Motor neuron (in vitro differentiated cells): Measurements from ENCODE around the gene B4GALT6. TPM values are rescaled to one million over a fixed set of nuclear protein-coding genes. Genes with fewer than 3 reads are reported as not detected.
"Not testable (repeated sequence)": the region's sequence is repeated elsewhere in the genome, so short reads cannot be mapped to it uniquely, and the experiment has no call there.

ENCODE experiments used
- ATAC-seq, 8 experiments: fragments of 200-7000 bp; cut with Tn5 transposase; replicated peaks in 6 of 8; 2 replicates each; pipeline ENCODE4 v1.8.0; 2021; ENCODE audit warnings: mild to moderate bottlenecking in 8 of 8, moderate library complexity in 8 of 8
- H3K27ac ChIP-seq, 2 donors: fragments of 250-450 bp; sonication (Bioruptor Pico); 2 replicates each; pipeline ENCODE4 v1.9.0; 2021; ENCODE audit warnings: antibody characterized with exemption in 2 of 2, mild to moderate bottlenecking in 2 of 2, moderate library complexity in 1 of 2
- H3K4me1 ChIP-seq, 2 donors: fragments of 250-450 bp; sonication (Bioruptor Pico); replicated peaks in 1 of 2; 2 replicates each; pipeline ENCODE4 v1.6.1; 2021; ENCODE audit warnings: antibody characterized with exemption in 2 of 2, mild to moderate bottlenecking in 2 of 2, moderate library complexity in 1 of 2
- H3K4me3 ChIP-seq, 5 donors: fragments of 250-450 bp; sonication (Bioruptor Pico); 2 replicates each; pipeline ENCODE4 v1.9.0; 2021; ENCODE audit warnings: antibody characterized with exemption in 5 of 5, mild to moderate bottlenecking in 5 of 5, moderate library complexity in 4 of 5
- WGBS, 10 experiments: fragments of 450-650 bp; shearing (Covaris generic); methylation state at CpG; one replicate each; pipeline ENCODE4 v1.0.0; 2022; 5-methylcytosine and 5-hydroxymethylcytosine counted together
- in situ Hi-C, 9 experiments: fragments of 400-800 bp; cut with MboI; loops; one replicate each; pipeline ENCODE4 v1.15.0; 2021; ENCODE audit warnings: low sequenced_read_pairs in 9 of 9, low pct_unique_long_range_greater_than_20kb in 2 of 9; ENCODE audit not compliant: unreplicated experiment in 9 of 9
- total RNA-seq, 8 experiments: library from RNA; unstranded; fragments of 300-600 nt; gene quantifications; 2 replicates each; pipeline versions ENCODE4 v1.2.3 to v1.2.4, GENCODE V29; 2022

Gene B4GALT6
- 10 to 100 TPM in 4 of 8 experiments, 1 to 10 TPM in 4; 1.9 to 23.4 (median 10.6) TPM for total RNA-seq

- peak in 7 of 8 experiments; percentile 0 to 57 (median 50) for ATAC-seq
- in situ Hi-C loops = no loop called here
- 0 to 4% (median 1%) methylated on average over 1 to 12 of the region's 86 CpGs; no CpG with 5 or more reads in 4 of the 10 experiments for WGBS, 10 experiments
- peak within 1 kb of the TSS; percentile 60 to 89 (median 74) for H3K4me3 ChIP-seq
- H3K4me1 ChIP-seq = peaks cover 23 to 50% of the 10 kb centered on the region in 2 donors
- peak within 1 kb of the TSS; percentile 87 to 92 for H3K27ac ChIP-seq
Measured at GRCh38 chr18:31684279-31685096, at the start of gene B4GALT6. TSS of gene B4GALT6 (minus strand) at chr18:31684581. CDS start at chr18:31684426, 155 bp downstream.

GRCh38 chr18:31731628-31732027 lies 47.2 kb upstream of the B4GALT6 start:
- H3K4me3 ChIP-seq = no peak overlapping the region
- in situ Hi-C loops = loop anchor here in 1 of 9 experiments (25.0 kb wide), 1 partner anchor 231 kb away; no protein-coding TSS in a partner anchor
- H3K27ac ChIP-seq = no peak overlapping the region
- no peaks in the 10 kb centered on the region for H3K4me1 ChIP-seq
- no peak for ATAC-seq
- WGBS, 10 experiments = 8 to 100% (median 59%) methylated on average over 1 to 3 of the region's 3 CpGs

GRCh38 chr18:31729196-31729595 lies 44.8 kb upstream of the B4GALT6 start:
- H3K27ac ChIP-seq, H3K4me1 ChIP-seq, H3K4me3 ChIP-seq, ATAC-seq: not testable (repeated sequence)
- in situ Hi-C loops = loop anchor here in 1 of 9 experiments (10.0 to 25.0 kb wide), 2 partner anchors 174 to 233 kb away; no protein-coding TSS in a partner anchor
- WGBS, 10 experiments = 0 to 83% (median 63%) methylated on average over 1 to 2 of the region's 2 CpGs; no CpG with 5 or more reads in 1 of the 10 experiments

- Histone ChIP-seq H3K4me3 (peak overlapping the region in 1 of 5 donors; percentile 4), H3K4me1 (no peaks in the 10 kb centered on the region), H3K27ac (no peak overlapping the region)
- peak in 3 of 8 experiments; percentile 29 to 53 (median 41) for ATAC-seq
- in situ Hi-C loops = loop anchor here in 3 of 9 experiments (10.0 to 25.0 kb wide), 2 partner anchors 162 to 169 kb away; no protein-coding TSS in a partner anchor
- 0 to 100% (median 65%) methylated on average over 1 to 7 of the region's 43 CpGs; no CpG with 5 or more reads in 6 of the 10 experiments for WGBS, 10 experiments
Measured at GRCh38 chr18:31723990-31724711, 39.8 kb upstream of the B4GALT6 start.

GRCh38 chr18:31723639-31723989 lies 39.2 kb upstream of the B4GALT6 start:
- H3K4me3 ChIP-seq = no peak overlapping the region
- no peaks in the 10 kb centered on the region for H3K4me1 ChIP-seq
- WGBS, 10 experiments = 0 to 100% (median 65%) methylated on average over 1 to 6 of the region's 7 CpGs; no CpG with 5 or more reads in 6 of the 10 experiments
- no peak for ATAC-seq
- in situ Hi-C loops = loop anchor here in 3 of 9 experiments (10.0 to 25.0 kb wide), 2 partner anchors 161 to 169 kb away; no protein-coding TSS in a partner anchor
- no peak overlapping the region for H3K27ac ChIP-seq

- no peaks in the 10 kb centered on the region for H3K4me1 ChIP-seq
Measured at GRCh38 chr18:31722369-31722957, 38.1 kb upstream of the B4GALT6 start.

GRCh38 chr18:31721601-31722000 lies 37.2 kb upstream of the B4GALT6 start:
- 40 to 100% (median 83%) methylated on average over 1 to 3 of the region's 3 CpGs; no CpG with 5 or more reads in 1 of the 10 experiments for WGBS, 10 experiments
- Histone ChIP-seq H3K27ac (no peak overlapping the region), H3K4me1 (no peaks in the 10 kb centered on the region), H3K4me3 (no peak overlapping the region)
- in situ Hi-C loops = loop anchor here in 3 of 9 experiments (10.0 to 25.0 kb wide), 2 partner anchors 159 to 167 kb away; no protein-coding TSS in a partner anchor
- ATAC-seq = peak in 1 of 8 experiments; percentile 44

More at GRCh38 chr18:31722369-31722957, 38.1 kb upstream of the B4GALT6 start:
- peak; percentile 86 to 100 (median 92) for ATAC-seq
- WGBS, 10 experiments = 0 to 75% (median 48%) methylated on average over 2 to 6 of the region's 7 CpGs; no CpG with 5 or more reads in 1 of the 10 experiments
- Histone ChIP-seq H3K27ac (no peak overlapping the region), H3K4me3 (no peak overlapping the region)
- in situ Hi-C loops = loop anchor here in 3 of 9 experiments (10.0 to 25.0 kb wide), 2 partner anchors 160 to 168 kb away; no protein-coding TSS in a partner anchor

- WGBS, 10 experiments = 14 to 100% (median 76%) methylated on average over 1 to 3 of the region's 7 CpGs; no CpG with 5 or more reads in 4 of the 10 experiments
- ATAC-seq = peak in 2 of 8 experiments; percentile 43 to 50
- no peaks in the 10 kb centered on the region for H3K4me1 ChIP-seq
- H3K27ac ChIP-seq = no peak overlapping the region
- no peak overlapping the region for H3K4me3 ChIP-seq
- in situ Hi-C loops = loop anchor here in 3 of 9 experiments (10.0 to 25.0 kb wide), 2 partner anchors 159 to 166 kb away; no protein-coding TSS in a partner anchor
Measured at GRCh38 chr18:31720867-31721266, 36.5 kb upstream of the B4GALT6 start.

- ATAC-seq = no peak
- no peaks in the 10 kb centered on the region for H3K4me1 ChIP-seq
- no peak overlapping the region for H3K4me3 ChIP-seq
- in situ Hi-C loops = loop anchor here in 3 of 9 experiments (10.0 to 25.0 kb wide), 2 partner anchors 157 to 165 kb away; no protein-coding TSS in a partner anchor
- no peak overlapping the region for H3K27ac ChIP-seq
- 39 to 100% (median 80%) methylated on average over 1 to 6 of the region's 7 CpGs; no CpG with 5 or more reads in 4 of the 10 experiments for WGBS, 10 experiments
Measured at GRCh38 chr18:31719363-31720006, 35.1 kb upstream of the B4GALT6 start.

GRCh38 chr18:31718386-31718785 lies 34.0 kb upstream of the B4GALT6 start:
- H3K4me1 ChIP-seq = no peaks in the 10 kb centered on the region
- in situ Hi-C loops = loop anchor here in 2 of 9 experiments (25.0 kb wide), 1 partner anchor 156 kb away; no protein-coding TSS in a partner anchor
- ATAC-seq = no peak
- WGBS, 10 experiments = 0 to 100% (median 76%) methylated on average over 1 to 3 of the region's 3 CpGs; no CpG with 5 or more reads in 2 of the 10 experiments
- H3K27ac ChIP-seq = no peak overlapping the region
- H3K4me3 ChIP-seq = no peak overlapping the region

- Histone ChIP-seq H3K4me1 (no peaks in the 10 kb centered on the region), H3K4me3 (no peak overlapping the region), H3K27ac (no peak overlapping the region)
- 18 to 90% (median 64%) methylated on average over 2 to 3 of the region's 3 CpGs; no CpG with 5 or more reads in 4 of the 10 experiments for WGBS, 10 experiments
- in situ Hi-C loops = loop anchor here in 2 of 9 experiments (25.0 kb wide), 1 partner anchor 154 kb away; no protein-coding TSS in a partner anchor
- ATAC-seq = no peak
Measured at GRCh38 chr18:31716362-31716761, 32.0 kb upstream of the B4GALT6 start.
